Measurements from ENCODE around the gene GTF3C4. TPM values are rescaled to one million over a fixed set of nuclear protein-coding genes. Genes with fewer than 3 reads are reported as not detected.

GTF3C4 gene
- polyA plus RNA-seq, 1 donor from 2014 or later, result 11.1 TPM

DNA sequence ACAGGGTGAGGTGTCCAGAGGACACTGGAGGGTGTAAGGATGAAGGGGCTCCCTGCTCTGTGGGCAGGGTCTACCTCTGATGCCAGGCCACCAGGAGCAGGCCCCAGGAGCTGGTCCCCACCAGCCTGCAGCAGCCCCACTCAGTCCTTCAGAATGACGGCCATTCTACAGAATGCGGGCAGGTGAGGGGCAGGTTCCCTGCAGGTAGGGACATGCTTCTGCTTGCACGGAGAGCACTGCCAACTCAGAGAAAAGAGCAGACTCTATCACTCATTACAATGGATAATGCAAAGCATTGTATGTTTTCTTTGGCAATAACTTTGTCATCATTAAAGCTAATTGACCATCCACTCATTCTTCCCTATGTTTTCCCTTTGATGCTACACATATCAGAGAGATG, 39.5 kb upstream of the GTF3C4 start:
- H3K9me3 ChIP-seq (ENCODE audit: low read length), result no peaks in the 10 kb centered on the region
- TF ChIP-seq MXI1 (conservative IDR thresholded peaks at IDR 0.05; ENCODE audit: poor library complexity, severe bottlenecking) (no peak), EP300 (conservative IDR thresholded peaks at IDR 0.05; ENCODE audit: poor library complexity, severe bottlenecking) (no peak)
- no peaks in the 10 kb centered on the region for H3K79me2 ChIP-seq (replicated peaks; ENCODE audit: insufficient read depth, low read length)
- H3K4me2 ChIP-seq (ENCODE audit: low read length), result no peak overlapping the region
- H2AFZ ChIP-seq (ENCODE audit: low read depth, low read length), result no peak overlapping the region
- H3K4me3 ChIP-seq (ENCODE audit: low read length), result no peak overlapping the region
- H3K36me3 ChIP-seq (ENCODE audit: insufficient read depth, low read length), result no peaks in the 10 kb centered on the region
- no peaks in the 10 kb centered on the region for H4K20me1 ChIP-seq (ENCODE audit: insufficient read depth)
- H3K27me3 ChIP-seq (ENCODE audit: insufficient read depth, low read depth, low read length), result no peaks in the 10 kb centered on the region
- H3F3A ChIP-seq (ENCODE audit: insufficient read depth, low read length, poor library complexity, severe bottlenecking), result no peaks in the 10 kb centered on the region
- H3K9me2 ChIP-seq (ENCODE audit: insufficient read depth, low read length), result no peaks in the 10 kb centered on the region
- peak overlapping the region; percentile 50 for H3K27ac ChIP-seq (ENCODE audit: low read length)
- H3K9ac ChIP-seq (ENCODE audit: low read length), result no peak overlapping the region

GRCh38 chr9:132631280-132631679, 39.0 kb upstream of the GTF3C4 start:
- Histone ChIP-seq H3K4me2 (ENCODE audit: low read length) (peak overlapping the region; percentile 6), H3K36me3 (ENCODE audit: insufficient read depth, low read length) (no peaks in the 10 kb centered on the region), H3F3A (ENCODE audit: insufficient read depth, low read length, poor library complexity, severe bottlenecking) (no peaks in the 10 kb centered on the region), H2AFZ (ENCODE audit: low read depth, low read length) (peak overlapping the region; percentile 19), H4K20me1 (ENCODE audit: insufficient read depth) (no peaks in the 10 kb centered on the region), H3K9me2 (ENCODE audit: insufficient read depth, low read length) (no peaks in the 10 kb centered on the region), H3K9me3 (ENCODE audit: low read length) (no peaks in the 10 kb centered on the region), H3K27me3 (ENCODE audit: insufficient read depth, low read depth, low read length) (no peaks in the 10 kb centered on the region), H3K27ac (ENCODE audit: low read length) (peak overlapping the region; percentile 50), H3K79me2 (replicated peaks; ENCODE audit: insufficient read depth, low read length) (no peaks in the 10 kb centered on the region), H3K9ac (ENCODE audit: low read length) (peak overlapping the region; percentile 35), H3K4me3 (ENCODE audit: low read length) (peak overlapping the region; percentile 38)
- TF ChIP-seq REST (IDR thresholded peaks at IDR 0.05; ENCODE audit: borderline replicate concordance) (no peak), EZH2 (IDR thresholded peaks at IDR 0.05; ENCODE audit: borderline replicate concordance, insufficient read depth, low read length, poor library complexity, severe bottlenecking) (no peak), SMC3 (conservative IDR thresholded peaks at IDR 0.05; ENCODE audit: poor library complexity) (no peak), MXI1 (conservative IDR thresholded peaks at IDR 0.05; ENCODE audit: poor library complexity, severe bottlenecking) (no peak), POLR2AphosphoS5 (IDR thresholded peaks at IDR 0.05) (no peak)
- TF ChIP-seq, protein P1, sequence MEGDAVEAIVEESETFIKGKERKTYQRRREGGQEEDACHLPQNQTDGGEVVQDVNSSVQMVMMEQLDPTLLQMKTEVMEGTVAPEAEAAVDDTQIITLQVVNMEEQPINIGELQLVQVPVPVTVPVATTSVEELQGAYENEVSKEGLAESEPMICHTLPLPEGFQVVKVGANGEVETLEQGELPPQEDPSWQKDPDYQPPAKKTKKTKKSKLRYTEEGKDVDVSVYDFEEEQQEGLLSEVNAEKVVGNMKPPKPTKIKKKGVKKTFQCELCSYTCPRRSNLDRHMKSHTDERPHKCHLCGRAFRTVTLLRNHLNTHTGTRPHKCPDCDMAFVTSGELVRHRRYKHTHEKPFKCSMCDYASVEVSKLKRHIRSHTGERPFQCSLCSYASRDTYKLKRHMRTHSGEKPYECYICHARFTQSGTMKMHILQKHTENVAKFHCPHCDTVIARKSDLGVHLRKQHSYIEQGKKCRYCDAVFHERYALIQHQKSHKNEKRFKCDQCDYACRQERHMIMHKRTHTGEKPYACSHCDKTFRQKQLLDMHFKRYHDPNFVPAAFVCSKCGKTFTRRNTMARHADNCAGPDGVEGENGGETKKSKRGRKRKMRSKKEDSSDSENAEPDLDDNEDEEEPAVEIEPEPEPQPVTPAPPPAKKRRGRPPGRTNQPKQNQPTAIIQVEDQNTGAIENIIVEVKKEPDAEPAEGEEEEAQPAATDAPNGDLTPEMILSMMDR (IDR thresholded peaks at IDR 0.05; ENCODE audit: poor library complexity, severe bottlenecking), result no peak

GRCh38 chr9:132631685-132632084, 38.6 kb upstream of the GTF3C4 start:
- Histone ChIP-seq H3K4me3 (ENCODE audit: low read length) (peak overlapping the region; percentile 38), H4K20me1 (ENCODE audit: insufficient read depth) (no peaks in the 10 kb centered on the region), H3F3A (ENCODE audit: insufficient read depth, low read length, poor library complexity, severe bottlenecking) (no peaks in the 10 kb centered on the region), H3K36me3 (ENCODE audit: insufficient read depth, low read length) (no peaks in the 10 kb centered on the region), H3K9me2 (ENCODE audit: insufficient read depth, low read length) (no peaks in the 10 kb centered on the region), H3K27me3 (ENCODE audit: insufficient read depth, low read depth, low read length) (no peaks in the 10 kb centered on the region), H3K9ac (ENCODE audit: low read length) (peak overlapping the region; percentile 35), H3K4me2 (ENCODE audit: low read length) (peak overlapping the region; percentile 6), H3K27ac (ENCODE audit: low read length) (peak overlapping the region; percentile 50), H3K9me3 (ENCODE audit: low read length) (no peaks in the 10 kb centered on the region), H3K79me2 (replicated peaks; ENCODE audit: insufficient read depth, low read length) (no peaks in the 10 kb centered on the region), H2AFZ (ENCODE audit: low read depth, low read length) (peak overlapping the region; percentile 19)
- TF ChIP-seq TAF1 (IDR thresholded peaks at IDR 0.05; ENCODE audit: low read depth) (no peak), POLR2AphosphoS5 (IDR thresholded peaks at IDR 0.05) (no peak), EZH2 (IDR thresholded peaks at IDR 0.05; ENCODE audit: borderline replicate concordance, insufficient read depth, low read length, poor library complexity, severe bottlenecking) (no peak), MXI1 (conservative IDR thresholded peaks at IDR 0.05; ENCODE audit: poor library complexity, severe bottlenecking) (no peak), REST (IDR thresholded peaks at IDR 0.05; ENCODE audit: borderline replicate concordance) (no peak), SMC3 (conservative IDR thresholded peaks at IDR 0.05; ENCODE audit: poor library complexity) (no peak), RAD21 (conservative IDR thresholded peaks at IDR 0.05) (no peak), EP300 (conservative IDR thresholded peaks at IDR 0.05; ENCODE audit: poor library complexity, severe bottlenecking) (no peak)
- TF ChIP-seq, protein P1 (IDR thresholded peaks at IDR 0.05; ENCODE audit: poor library complexity, severe bottlenecking), result no peak
